ENCODE measurements around the gene CDH26.

Gene CDH26

GRCh38 chr20:60020251-60020650 lies 62.0 kb downstream of the CDH26 start:
- TF ChIP-seq CTCF (IDR thresholded peaks at IDR 0.05; ENCODE audit: low read depth, low read length, missing control alignments), result no peak
- no peak overlapping the region for H3K4me3 ChIP-seq (ENCODE audit: low read depth, low read length)
- no peak for DNase-seq (ENCODE audit: low read depth)

GRCh38 chr20:60021104-60021503 lies 62.9 kb downstream of the CDH26 start:
- DNase-seq (ENCODE audit: low read depth), result no peak
- TF ChIP-seq CTCF (IDR thresholded peaks at IDR 0.05; ENCODE audit: low read depth, low read length, missing control alignments), result no peak
- no peak overlapping the region for H3K4me3 ChIP-seq (ENCODE audit: low read depth, low read length)

DNA sequence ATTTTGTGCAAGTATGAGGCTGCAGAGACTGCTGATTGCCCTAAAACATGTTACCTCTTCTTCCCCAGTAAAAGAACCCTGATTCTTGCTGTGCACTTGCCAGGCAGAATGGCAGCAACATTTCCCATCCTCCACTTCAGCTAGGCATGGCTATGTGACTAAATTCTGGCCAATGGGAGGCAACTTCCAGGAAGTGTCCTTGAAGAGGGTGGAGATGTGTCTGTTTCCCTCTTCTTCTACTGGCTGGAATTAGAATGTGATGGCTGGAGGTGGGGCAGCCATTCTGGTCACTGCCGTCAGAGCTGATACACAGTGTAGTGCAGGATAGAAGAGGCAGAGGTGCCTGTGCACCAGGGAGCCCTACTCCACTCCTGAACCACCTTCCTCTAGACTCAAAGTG lies 64.6 kb downstream of the CDH26 start:
- TF ChIP-seq CTCF (IDR thresholded peaks at IDR 0.05; ENCODE audit: low read depth, low read length, missing control alignments), result no peak
- DNase-seq (ENCODE audit: low read depth), result no peak
- no peak overlapping the region for H3K4me3 ChIP-seq (ENCODE audit: low read depth, low read length)

- no peak overlapping the region for H3K4me3 ChIP-seq (ENCODE audit: low read depth, low read length)
- no peak for DNase-seq (ENCODE audit: low read depth)
- no peak for TF ChIP-seq CTCF (IDR thresholded peaks at IDR 0.05; ENCODE audit: low read depth, low read length, missing control alignments)
These were observed 66.0 kb downstream of the CDH26 start for GRCh38 chr20:60024245-60024644.

DNA sequence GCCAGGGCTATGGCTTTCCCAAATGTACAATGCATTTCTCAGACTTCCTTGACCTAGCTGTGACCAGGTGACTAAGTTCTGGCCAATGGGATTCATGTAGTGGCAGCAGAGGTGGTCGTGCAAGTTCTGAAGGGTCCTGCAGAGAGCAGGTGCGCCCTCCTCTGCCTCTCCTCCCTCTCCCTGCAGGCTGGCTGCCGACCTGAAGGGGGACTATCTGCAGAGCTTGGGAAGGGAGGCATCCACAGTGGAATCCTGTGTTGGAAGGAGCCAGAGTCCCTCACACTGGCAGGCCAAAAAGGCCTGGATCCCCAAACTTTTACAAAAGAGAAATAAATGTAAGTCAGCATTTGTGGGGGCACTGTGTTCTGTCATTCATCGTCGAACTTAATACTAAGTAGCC lies 66.6 kb downstream of the CDH26 start:
- TF ChIP-seq CTCF (IDR thresholded peaks at IDR 0.05; ENCODE audit: low read depth, low read length, missing control alignments), result no peak
- no peak overlapping the region for H3K4me3 ChIP-seq (ENCODE audit: low read depth, low read length)
- no peak for DNase-seq (ENCODE audit: low read depth)

DNA sequence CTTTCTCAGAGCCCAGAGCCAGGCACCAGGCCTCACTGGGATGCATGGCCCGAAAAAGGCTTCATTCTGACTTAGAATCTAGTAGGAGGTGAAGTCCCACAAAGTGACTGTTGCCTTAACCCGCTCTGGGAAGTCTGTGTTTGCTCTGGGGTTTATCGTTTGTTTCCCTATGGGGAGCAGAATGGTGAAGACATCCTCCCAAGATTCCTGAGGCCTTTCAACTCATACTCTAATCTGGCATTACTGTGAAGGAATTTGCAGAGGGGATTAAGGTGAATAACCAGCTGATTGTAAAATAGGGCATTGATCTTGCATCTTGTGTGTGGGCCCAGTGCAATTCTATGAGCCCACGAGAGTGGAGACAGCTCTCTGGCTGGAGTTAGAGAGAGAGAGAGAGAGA lies 67.8 kb downstream of the CDH26 start:
- no peak for DNase-seq (ENCODE audit: low read depth)

More for the DNA sequence above, 67.8 kb downstream of the CDH26 start:
- no peak for TF ChIP-seq CTCF (IDR thresholded peaks at IDR 0.05; ENCODE audit: low read depth, low read length, missing control alignments)
- H3K4me3 ChIP-seq (ENCODE audit: low read depth, low read length), result no peak overlapping the region

Data from GM12864 (cell line).